H1 (cell line): ENCODE measurements around the gene SEMA3D. TPM values are rescaled to one million over a fixed set of nuclear protein-coding genes. Genes with fewer than 3 reads are reported as not detected.

ENCODE experiments used
- KDM5A ChIP-seq: fragments of 200-600 bp; IDR thresholded peaks from 2 replicates; pipeline ENCODE4 v1.7.1; 2012; ENCODE audit warnings: mild to moderate bottlenecking, low read length, inconsistent platforms, mixed read lengths
- polyA plus RNA-seq, 7 experiments: library from polyadenylated mRNA; depleted of rRNA in 3 of 7; stranded (reverse) in 5 of 7; unstranded in 2 of 7; fragments of >200 nt in 5 of 7; fragments of 200-250 nt in 2 of 7; gene quantifications; 1 replicate in 5 of 7; 2 replicates in 1 of 7; 4 replicates in 1 of 7; pipeline versions ENCODE4 v1.2.1 to v1.2.3, GENCODE V29; 2011 to 2013; ENCODE audit warnings: missing spikeins in 2 of 7, mixed read lengths in 2 of 7
- total RNA-seq: library from RNA; stranded (reverse); fragmentation: NEBNext Ultra II Directional; extraction: Animal tissue kit (Norgen Biotek cat#: 25700); gene quantifications from 2 replicates; pipeline ENCODE4 v1.2.1, GENCODE V29; 2021
- TF ChIP-seq, protein P1 (sequence below): fragments of 300-600 bp; sonication (generic); IDR thresholded peaks from 2 replicates; pipeline ENCODE4 v1.7.1; 2012; ENCODE audit warnings: low read length, moderate library complexity, mild to moderate bottlenecking, inconsistent platforms; ENCODE audit not compliant: insufficient replicate concordance

SEMA3D gene
- total and polyA plus RNA-seq, 2 of the 8 experiments (the other 6 are each of a cell fraction or from before 2014, with no cell fraction given), result 1.6 to 3.5 TPM

DNA sequence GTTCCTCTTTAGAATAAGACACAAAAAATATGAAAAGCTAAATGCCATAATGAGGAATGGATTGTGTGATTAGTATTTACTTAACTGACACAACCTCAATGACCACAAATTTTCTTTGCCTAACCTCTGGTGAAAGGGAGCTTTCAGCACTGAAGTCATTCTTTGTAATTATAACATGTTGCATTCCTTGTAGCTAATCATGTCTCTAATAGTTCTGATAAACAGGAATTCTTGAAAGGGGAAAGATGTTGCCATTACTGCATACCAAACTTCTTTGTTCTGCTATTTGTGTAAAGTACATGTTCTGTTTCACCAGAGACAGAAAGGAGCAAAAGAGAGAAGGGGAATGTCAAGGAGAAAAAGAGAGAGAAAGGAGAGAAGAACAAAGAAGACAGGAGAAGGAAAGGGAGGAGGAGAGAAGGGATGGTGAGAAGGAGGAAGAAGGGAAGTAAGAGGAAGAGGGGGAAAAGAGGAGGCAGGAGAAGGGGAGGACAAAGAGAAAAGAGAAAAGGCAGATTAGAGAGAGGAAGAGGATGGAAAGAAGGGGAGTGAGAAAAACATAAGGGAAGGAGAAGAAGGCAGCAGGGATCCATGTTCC lies 120.9 kb downstream of the SEMA3D start (continued):
- TF ChIP-seq, protein P1, sequence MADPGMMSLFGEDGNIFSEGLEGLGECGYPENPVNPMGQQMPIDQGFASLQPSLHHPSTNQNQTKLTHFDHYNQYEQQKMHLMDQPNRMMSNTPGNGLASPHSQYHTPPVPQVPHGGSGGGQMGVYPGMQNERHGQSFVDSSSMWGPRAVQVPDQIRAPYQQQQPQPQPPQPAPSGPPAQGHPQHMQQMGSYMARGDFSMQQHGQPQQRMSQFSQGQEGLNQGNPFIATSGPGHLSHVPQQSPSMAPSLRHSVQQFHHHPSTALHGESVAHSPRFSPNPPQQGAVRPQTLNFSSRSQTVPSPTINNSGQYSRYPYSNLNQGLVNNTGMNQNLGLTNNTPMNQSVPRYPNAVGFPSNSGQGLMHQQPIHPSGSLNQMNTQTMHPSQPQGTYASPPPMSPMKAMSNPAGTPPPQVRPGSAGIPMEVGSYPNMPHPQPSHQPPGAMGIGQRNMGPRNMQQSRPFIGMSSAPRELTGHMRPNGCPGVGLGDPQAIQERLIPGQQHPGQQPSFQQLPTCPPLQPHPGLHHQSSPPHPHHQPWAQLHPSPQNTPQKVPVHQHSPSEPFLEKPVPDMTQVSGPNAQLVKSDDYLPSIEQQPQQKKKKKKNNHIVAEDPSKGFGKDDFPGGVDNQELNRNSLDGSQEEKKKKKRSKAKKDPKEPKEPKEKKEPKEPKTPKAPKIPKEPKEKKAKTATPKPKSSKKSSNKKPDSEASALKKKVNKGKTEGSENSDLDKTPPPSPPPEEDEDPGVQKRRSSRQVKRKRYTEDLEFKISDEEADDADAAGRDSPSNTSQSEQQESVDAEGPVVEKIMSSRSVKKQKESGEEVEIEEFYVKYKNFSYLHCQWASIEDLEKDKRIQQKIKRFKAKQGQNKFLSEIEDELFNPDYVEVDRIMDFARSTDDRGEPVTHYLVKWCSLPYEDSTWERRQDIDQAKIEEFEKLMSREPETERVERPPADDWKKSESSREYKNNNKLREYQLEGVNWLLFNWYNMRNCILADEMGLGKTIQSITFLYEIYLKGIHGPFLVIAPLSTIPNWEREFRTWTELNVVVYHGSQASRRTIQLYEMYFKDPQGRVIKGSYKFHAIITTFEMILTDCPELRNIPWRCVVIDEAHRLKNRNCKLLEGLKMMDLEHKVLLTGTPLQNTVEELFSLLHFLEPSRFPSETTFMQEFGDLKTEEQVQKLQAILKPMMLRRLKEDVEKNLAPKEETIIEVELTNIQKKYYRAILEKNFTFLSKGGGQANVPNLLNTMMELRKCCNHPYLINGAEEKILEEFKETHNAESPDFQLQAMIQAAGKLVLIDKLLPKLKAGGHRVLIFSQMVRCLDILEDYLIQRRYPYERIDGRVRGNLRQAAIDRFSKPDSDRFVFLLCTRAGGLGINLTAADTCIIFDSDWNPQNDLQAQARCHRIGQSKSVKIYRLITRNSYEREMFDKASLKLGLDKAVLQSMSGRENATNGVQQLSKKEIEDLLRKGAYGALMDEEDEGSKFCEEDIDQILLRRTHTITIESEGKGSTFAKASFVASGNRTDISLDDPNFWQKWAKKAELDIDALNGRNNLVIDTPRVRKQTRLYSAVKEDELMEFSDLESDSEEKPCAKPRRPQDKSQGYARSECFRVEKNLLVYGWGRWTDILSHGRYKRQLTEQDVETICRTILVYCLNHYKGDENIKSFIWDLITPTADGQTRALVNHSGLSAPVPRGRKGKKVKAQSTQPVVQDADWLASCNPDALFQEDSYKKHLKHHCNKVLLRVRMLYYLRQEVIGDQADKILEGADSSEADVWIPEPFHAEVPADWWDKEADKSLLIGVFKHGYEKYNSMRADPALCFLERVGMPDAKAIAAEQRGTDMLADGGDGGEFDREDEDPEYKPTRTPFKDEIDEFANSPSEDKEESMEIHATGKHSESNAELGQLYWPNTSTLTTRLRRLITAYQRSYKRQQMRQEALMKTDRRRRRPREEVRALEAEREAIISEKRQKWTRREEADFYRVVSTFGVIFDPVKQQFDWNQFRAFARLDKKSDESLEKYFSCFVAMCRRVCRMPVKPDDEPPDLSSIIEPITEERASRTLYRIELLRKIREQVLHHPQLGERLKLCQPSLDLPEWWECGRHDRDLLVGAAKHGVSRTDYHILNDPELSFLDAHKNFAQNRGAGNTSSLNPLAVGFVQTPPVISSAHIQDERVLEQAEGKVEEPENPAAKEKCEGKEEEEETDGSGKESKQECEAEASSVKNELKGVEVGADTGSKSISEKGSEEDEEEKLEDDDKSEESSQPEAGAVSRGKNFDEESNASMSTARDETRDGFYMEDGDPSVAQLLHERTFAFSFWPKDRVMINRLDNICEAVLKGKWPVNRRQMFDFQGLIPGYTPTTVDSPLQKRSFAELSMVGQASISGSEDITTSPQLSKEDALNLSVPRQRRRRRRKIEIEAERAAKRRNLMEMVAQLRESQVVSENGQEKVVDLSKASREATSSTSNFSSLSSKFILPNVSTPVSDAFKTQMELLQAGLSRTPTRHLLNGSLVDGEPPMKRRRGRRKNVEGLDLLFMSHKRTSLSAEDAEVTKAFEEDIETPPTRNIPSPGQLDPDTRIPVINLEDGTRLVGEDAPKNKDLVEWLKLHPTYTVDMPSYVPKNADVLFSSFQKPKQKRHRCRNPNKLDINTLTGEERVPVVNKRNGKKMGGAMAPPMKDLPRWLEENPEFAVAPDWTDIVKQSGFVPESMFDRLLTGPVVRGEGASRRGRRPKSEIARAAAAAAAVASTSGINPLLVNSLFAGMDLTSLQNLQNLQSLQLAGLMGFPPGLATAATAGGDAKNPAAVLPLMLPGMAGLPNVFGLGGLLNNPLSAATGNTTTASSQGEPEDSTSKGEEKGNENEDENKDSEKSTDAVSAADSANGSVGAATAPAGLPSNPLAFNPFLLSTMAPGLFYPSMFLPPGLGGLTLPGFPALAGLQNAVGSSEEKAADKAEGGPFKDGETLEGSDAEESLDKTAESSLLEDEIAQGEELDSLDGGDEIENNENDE, result no peak
- no peak for TF ChIP-seq KDM5A
